ENCODE data around the gene MRPL45.

The MRPL45 gene

DNA sequence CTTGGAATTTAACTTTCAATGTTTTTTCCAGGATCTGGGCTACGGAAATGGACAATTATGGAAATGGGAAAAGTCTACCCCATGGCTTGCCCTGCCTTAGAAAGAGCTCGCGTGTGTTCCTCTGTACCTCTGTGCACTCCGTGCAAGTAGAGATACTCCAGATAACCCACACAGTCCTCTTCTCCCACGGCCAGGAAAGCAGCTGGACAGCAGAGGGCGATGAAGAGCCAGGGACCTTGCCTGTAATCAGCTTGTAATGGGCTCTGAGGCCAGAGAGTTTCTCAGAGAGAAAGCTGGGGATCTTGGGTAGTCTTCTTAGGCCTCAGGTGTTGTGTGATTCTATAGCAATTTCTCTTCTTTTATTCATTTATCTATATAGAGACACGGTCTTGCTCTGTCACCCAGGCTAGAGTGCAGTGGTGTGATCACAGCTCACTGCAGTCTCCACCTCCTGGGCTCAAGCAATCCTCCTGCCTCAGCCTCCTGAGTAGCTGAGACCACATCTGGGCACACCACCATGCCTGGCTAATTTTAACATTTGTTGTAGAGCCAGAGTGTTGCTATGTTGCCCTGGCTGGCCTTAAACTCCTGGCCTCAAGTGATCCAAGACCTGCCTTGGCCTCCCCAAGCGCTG lies 52.2 kb downstream of the MRPL45 start:
- peak; percentile 90 to 92 for DNase-seq

DNA sequence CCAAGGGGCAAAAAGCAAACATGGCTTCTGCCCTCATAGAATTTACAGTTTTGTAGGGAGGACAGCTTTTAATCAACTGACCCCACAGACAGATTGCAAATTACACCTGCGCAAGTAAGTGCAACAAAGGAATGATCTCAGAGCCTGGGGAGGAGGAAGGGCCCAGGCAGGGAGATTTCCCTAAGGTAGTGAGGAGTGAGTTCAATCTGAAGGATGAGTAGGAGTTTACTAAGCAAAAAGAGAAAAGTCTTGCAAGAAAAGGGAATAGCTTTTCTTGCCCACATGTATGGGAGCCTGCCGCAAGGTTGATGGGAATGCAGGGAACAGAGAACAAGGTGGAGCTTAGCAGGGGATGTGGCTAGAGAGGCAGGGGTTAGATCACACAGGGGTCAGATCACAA lies 53.1 kb downstream of the MRPL45 start:
- DNase-seq: no peak

DNA sequence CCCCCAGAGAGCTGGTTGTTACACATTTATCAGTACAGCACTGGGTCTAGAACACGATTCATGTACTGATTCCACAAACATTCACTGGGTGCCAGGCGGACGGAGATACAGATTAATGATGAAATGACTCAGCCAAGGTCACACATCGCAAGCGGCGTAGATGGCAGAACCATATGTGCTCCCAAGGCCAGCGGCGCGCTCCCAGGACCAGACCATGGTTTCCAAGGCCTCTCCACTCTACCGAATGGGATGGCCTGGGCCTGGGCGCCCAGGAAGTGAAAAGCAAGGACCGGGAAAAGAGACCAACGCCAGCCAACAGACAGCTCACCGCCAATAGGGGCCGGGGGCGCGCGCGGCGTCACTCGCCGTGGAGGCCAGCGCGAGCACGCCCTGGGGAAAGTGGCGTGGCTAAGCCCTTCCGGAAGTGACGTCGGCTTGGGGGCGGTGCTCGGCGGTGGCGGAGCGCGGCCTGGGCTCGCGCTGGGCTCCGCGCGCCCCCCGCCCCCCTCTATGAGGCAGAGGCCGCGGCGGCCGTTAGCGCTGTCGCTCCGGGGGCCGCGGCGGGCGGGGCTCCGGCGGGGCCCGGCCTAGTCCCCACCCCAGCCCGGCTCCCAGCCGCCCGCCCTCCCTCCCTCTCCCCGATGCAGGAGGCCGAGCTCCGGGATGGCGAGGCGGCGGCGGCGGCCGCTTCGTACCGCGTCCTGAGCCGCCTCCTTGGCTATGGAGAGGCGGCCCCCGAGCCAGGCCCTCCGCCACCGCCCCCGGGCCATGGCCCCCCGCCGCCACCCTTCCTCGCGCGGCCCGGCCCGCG lies 54.6 kb downstream of the MRPL45 start, which contains the start of gene SOCS7:
Gene SOCS7 (plus strand): TSS at position 433 of the 811 bp plus-strand sequence. CDS start 209 bp downstream, at position 642.
- peak; percentile 82 to 86 for DNase-seq

DNA sequence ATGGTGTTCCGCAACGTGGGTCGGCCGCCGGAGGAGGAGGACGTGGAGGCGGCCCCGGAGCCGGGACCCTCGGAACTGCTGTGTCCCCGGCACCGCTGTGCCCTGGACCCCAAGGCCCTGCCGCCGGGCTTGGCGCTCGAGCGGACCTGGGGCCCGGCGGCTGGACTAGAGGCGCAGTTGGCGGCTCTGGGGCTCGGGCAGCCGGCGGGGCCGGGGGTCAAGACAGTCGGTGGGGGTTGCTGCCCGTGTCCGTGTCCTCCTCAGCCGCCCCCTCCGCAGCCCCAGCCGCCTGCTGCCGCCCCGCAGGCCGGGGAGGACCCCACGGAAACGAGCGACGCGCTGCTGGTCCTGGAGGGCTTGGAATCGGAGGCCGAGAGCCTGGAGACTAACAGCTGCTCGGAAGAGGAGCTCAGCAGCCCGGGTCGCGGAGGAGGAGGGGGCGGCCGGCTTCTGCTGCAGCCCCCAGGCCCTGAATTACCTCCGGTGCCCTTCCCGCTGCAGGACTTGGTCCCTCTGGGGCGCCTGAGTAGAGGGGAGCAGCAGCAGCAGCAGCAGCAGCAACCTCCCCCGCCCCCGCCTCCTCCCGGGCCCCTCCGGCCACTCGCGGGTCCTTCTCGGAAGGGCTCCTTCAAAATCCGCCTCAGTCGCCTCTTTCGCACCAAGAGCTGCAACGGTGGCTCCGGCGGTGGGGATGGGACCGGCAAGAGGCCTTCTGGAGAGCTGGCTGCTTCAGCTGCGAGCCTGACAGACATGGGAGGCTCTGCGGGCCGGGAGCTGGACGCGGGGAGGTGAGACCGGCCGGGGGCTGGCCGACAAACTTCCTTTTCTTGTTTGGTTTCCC lies 55.5 kb downstream of the MRPL45 start:
- DNase-seq: peak; percentile 41 to 48

DNA sequence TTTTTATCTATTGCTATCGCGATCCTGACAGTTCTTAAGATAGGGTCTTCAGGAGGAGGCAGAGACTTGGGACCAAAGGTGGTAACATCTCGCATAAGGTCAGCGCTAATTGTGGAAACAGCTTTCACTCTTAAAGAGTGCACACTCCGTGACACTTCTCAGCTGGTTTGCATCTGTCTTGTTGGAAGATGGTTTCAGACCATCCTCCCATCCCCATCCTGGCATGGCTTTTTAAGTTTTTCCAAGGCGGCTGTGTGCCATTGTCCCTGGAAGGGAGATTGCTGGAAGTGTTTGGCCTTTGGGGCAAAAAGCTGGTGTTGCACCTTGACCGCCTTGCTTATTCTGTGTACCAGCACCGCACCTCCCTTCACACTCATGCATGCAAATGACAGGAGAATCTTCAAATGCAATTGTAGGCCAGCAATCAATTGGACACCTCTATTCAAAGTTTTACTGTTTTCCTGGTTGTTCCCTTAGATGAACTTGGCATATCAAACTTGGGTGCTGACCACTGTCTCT lies 56.2 kb downstream of the MRPL45 start:
- DNase-seq: no peak

DNA sequence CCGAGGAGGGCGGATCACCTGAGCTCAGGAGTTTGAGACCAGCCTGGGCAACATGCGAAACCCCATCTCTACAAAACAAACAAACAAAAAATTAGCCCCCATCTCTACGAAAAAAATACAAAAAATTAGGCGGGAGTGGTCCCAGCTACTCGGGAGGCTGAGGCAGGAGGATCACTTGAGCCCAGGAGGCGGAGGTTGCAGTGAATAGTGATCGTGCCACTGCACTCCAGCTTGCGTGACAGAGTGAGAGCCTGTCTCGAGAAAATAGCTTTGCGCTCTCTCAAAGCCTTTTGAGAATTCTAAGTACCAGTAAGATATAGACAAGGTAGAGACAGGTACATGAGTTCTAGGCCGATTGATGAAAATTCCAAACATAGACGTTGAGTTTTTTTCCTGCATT lies 56.7 kb downstream of the MRPL45 start:
- no peak for DNase-seq

DNA sequence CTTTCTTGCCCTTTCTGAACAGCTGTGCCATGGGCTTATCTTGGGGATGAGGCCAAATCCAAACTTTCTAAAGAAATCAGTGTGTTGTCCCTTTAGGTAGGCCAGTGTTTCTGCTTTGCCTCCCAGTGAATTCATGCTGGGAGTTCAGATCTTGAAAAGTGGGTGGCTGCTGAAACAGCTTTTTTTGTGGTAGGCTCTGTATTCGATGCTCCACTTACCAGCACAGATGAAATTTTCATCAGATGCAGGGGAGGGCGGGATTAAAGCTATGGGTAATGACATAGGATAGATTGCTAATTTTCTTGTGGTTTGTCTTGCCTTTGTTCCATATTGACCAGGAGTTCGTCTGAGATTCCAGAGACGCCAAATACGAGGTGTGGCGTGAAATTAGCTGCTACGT lies 57.5 kb downstream of the MRPL45 start:
- no peak for DNase-seq

DNA sequence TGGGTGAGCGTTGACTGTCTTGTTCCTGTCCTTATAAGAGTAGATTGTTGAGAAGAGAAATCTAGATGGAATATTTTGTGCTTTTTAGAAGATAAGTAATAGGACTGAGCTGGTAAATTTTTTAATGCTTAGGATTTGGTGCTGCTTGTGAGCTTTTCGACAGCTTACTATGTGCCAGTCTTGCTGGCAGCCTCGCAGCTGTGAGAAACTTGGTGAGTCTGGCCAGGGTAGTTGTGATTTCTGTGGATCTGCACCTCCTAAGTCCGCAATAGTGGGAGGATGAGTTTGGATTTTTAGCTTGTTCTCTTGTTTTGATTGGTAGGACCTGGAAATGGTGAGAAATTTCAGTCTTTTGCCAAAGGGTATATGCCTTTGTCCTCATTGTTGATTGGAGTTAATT lies 58.3 kb downstream of the MRPL45 start:
- DNase-seq: no peak

DNA sequence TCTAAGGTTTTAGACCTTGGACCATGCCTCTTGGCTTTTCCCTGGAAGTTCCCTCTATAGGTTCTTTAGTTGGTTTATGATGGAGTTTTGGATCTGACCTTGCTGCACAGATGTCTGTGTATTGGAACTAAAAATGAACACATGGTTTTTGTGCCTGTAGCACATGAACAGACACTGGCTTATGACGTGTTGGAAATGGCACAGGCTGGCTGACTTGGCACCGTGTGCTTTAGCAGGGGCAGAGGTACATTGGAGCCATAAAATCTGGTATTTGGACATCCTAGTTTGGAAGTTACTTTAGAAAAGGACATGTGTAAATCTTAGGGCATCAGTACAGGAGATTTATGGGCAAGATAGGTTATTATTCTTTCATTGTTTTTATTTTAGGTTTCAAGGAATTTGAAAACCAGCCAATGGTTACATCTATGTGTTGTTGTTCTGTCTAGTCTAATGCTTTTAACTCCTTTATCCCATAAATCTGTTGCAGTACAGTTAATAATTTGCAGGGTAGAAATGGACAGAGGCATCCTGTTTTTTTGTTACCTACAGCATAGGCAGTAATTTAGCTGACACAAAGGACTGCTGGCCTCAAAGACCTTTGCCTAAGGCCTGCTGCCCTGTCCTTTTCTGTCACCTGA lies 60.6 kb downstream of the MRPL45 start:
- no peak for DNase-seq

DNA sequence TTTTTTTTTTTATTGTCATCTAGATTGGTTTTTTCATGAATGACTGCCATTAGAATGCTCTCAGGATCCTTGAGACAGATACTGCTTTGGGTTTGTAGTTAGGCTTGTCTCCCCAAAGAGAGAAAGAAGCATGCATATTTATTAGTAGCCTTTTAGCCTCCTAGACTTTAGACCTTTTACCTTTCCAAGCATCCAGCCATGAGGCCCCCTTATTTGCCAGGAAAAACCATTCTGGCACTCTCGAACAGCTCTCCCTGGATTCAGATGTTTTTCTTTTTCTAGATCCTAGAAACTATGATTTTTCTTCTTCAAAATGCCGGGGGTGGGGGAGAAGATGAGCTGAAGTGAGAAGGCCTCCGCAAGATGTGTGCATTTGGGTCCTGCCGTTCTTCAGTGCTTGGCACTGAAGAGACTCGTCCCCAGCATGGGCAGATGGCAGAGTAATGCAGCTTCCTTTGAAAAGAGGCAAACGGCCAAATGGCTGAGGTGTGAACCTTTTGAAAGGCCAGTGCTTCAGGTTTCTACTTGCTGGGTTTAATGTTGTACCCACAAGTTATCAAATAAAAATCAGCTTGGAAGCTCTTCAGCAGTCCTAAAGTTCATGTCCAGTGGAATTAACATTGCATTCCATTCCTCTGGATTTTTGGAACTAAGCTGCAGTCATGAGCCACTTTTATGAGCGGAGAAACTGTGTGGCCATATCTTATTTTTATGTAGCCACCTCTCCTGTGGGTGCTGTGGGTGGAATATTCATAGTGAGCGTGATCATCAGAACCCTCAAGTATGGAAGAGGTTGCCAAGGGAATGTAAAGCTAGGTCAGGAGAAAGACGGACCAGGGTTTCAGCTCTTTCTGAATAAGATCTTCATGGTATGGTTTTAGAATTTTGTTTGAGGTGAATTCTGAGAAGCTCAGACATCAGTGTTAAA lies 61.9 kb downstream of the MRPL45 start:
- DNase-seq: no peak

DNA sequence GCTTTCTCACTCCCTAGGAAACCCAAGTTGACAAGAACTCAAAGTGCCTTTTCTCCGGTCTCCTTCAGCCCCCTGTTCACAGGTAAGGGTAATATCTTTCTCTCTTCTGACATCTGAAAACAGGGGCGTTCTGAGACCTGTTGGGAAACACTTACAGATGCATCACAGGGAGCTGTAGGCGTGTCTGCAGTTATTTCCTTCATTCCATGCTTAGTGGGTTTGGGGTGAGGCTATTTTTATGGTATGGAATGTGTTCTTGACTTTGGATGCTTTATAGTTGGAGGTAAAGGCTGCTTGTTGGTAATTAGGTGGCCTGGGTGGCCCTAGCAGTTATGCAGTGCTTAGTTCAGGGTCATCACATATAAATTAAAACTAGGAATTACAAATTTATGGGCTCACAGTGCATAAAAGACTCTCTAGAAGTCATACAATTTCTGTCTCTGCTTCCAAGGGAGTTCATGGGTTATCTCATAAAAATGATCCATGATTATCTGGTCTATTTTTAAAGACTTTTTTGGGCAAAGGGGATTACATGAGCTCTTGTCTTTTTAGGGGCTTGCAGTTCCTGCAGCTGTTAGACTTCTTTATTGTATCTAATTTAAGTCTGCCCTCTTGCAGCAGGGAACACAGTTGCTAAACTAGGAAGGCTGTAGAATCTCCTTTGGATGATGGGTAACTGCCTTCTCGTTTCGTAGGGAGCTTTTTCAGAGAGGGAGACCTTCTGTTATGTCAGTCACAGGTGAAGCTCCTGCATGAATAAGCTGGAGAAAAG lies 64.9 kb downstream of the MRPL45 start:
- no peak for DNase-seq

DNA sequence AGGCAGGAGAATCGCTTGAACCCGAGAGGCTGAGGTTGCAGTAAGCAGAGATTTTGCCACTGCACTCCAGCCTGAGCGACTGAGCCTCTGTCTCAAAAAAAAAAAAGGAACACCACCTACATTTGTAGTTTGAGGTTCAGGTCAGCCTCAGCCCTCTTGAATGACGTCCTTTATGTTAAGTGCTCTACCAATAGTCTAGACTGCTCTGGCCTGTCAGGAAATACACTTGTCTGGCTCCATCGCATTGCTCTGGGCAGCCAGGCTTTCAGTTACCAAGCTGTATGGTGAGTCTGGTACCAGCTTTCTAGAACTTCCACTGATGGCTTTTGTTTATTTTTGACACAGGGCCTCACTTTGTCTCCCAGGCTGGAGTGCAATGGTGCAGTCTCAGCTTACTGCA lies 66.0 kb downstream of the MRPL45 start:
- DNase-seq: no peak

DNA sequence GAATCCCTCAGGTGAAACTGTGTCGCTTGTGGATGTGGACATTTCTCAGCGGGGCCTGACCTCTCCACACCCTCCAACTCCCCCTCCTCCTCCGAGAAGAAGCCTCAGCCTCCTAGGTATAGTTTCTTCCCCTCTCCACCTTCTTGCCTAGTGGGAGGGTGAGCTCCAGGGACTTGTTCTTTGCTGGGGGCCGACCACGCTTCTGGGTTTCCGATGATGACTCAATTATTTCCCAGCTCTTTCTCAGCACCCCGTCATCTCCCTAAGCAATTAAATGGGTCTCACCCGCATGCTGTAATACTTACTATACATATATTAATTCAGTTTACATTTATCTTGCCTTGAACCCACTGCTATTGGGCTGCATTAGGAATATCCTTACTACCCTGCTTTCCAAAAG lies 67.8 kb downstream of the MRPL45 start:
- DNase-seq: no peak

DNA sequence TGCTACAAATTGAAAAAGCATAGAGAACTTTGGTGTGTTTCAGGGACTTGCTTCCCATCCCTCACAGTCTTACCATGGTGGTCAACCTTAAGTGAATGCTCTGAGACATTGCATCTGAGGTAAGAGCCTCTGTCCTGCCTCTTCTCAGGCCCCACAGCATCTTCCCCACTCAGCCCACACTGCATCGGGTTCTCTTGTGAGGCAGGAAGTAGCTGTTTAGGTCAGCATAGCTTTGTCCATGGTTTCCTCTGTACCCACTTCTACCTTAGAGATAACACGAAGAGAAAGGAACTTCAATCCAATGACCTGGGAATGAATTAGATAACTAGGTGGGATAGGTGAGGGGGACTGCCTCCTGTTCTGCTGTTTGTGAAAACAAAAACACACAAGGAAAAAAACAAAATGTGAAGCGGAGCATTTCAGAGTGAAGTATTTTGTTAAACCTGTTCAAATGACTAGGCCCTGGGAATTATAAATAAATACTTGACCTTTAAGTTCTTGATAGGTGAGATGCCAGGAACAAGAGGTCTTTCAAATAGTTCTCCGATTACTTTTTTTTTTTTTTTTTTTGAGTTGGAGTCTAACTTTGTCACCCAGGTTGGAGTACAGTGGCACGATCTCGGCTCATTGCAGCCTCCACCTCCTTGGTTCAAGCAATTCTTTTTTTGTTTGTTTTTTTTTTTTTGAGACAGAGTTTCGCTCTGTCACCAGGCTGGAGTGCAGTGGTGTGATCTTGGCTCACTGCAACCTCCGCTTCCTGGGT lies 72.3 kb downstream of the MRPL45 start:
- no peak for DNase-seq
